ENCODE data around the gene PPM1L.

GRCh38 chr3:160768918-160769317 is 12.9 kb downstream of the PPM1L start:
- TF ChIP-seq CTCF (IDR thresholded peaks at IDR 0.05; ENCODE audit: insufficient read depth, low read length) (no peak), REST (IDR thresholded peaks at IDR 0.05; ENCODE audit: insufficient replicate concordance, low read depth) (no peak), POLR2AphosphoS5 (IDR thresholded peaks at IDR 0.05; ENCODE audit: low read depth) (no peak)
